Measurements from ENCODE around the gene SEZ6. TPM values are rescaled to one million over a fixed set of nuclear protein-coding genes. Genes with fewer than 3 reads are reported as not detected.

SEZ6 gene
- total RNA-seq, 1 donor from 2014 or later = not detected

DNA sequence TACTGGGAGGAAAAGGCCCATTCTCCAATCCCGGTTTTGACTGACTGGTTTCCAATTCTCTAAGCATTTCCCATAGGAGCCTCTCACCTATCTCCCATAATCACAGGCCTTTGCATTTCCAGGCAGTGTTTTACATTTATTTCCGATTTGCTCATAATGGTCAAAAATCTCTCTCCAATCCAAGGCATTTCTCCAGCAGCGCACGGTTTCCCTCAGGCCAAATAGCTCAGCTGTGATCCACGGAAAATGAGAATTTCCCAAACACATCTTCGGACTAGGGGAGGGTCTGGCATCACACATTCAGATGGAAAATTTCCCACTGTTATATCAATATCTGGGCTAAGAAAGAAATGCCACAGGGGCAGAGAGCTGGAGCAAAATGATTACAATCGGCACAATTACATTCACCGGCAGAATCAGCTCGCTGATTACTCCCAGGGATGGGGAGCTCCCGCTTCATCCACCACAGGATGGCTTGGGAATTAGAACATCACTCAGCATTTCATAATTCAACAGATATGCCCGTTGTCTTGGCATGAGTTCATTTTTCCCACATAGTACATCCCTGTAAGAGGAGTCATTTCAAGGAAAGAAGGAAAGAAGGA, 43.8 kb upstream of the SEZ6 start:
- DNase-seq (ENCODE audit: extremely low spot score in 2 of 2) = no peak
- Histone ChIP-seq H3K27me3 (no peaks in the 10 kb centered on the region), H3K4me1 (no peaks in the 10 kb centered on the region), H3K9me3 (no peaks in the 10 kb centered on the region), H3K27ac (no peak overlapping the region), H3K36me3 (no peaks in the 10 kb centered on the region), H3K4me3 (no peak overlapping the region)
- intact Hi-C loops (cut with DNase I) = no loop called here
- no peak for TF ChIP-seq POLR2AphosphoS5 (IDR thresholded peaks at IDR 0.05; ENCODE audit: insufficient read depth in 1 of 2, low read depth in 1 of 2)
- TF ChIP-seq, protein P1, sequence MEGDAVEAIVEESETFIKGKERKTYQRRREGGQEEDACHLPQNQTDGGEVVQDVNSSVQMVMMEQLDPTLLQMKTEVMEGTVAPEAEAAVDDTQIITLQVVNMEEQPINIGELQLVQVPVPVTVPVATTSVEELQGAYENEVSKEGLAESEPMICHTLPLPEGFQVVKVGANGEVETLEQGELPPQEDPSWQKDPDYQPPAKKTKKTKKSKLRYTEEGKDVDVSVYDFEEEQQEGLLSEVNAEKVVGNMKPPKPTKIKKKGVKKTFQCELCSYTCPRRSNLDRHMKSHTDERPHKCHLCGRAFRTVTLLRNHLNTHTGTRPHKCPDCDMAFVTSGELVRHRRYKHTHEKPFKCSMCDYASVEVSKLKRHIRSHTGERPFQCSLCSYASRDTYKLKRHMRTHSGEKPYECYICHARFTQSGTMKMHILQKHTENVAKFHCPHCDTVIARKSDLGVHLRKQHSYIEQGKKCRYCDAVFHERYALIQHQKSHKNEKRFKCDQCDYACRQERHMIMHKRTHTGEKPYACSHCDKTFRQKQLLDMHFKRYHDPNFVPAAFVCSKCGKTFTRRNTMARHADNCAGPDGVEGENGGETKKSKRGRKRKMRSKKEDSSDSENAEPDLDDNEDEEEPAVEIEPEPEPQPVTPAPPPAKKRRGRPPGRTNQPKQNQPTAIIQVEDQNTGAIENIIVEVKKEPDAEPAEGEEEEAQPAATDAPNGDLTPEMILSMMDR (IDR thresholded peaks at IDR 0.05) = no peak

DNA sequence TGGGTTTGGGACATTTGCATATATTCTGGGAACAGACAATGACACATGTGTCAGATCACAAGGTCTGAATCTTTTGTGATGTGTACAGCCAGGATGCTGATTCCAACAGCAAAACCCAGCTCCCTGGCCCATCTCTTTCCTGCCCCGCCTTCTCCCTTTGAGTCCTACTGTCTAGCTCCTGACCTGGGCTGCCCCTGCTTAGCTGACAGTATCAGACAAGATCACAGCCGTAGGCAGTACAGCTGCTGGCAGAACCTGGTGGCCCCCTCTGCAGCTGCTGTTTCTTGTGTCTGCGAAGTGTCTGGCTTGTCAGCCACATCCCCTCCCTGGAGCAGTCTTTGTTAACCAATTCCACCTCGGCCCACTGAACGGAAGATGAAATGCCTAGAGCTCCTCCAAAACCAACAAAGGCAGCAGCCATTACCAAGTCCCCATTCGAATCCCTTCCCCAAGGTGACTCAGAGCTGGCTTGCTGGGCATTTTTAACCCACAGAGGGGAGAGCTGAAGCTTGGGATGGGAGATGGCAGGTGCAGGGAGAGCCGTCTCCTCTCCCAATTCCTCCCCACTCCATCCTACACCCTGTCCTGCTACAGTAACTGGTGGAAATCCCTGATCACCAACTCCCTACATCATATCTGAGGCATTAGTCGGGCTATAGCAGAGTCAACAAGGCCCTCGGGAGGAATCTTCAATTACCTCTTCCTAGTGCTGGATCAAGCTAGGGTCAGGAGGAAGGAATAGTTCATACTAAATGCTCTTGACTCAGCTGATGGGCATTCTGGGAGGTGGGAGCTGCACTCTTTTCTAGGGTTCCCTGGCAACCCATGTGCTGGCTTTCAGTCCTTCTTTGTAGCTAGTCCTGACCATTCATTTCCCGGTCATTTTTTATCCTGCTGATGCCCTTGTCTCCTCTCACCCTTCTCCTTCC, 42.9 kb upstream of the SEZ6 start:
- intact Hi-C loops (cut with DNase I) = no loop called here
- H3K36me3 ChIP-seq = no peaks in the 10 kb centered on the region
- H3K4me1 ChIP-seq = no peaks in the 10 kb centered on the region
- H3K4me3 ChIP-seq = no peak overlapping the region
- DNase-seq (ENCODE audit: extremely low spot score in 2 of 2) = no peak
- H3K27ac ChIP-seq = no peak overlapping the region
- no peaks in the 10 kb centered on the region for H3K9me3 ChIP-seq
- H3K27me3 ChIP-seq = no peaks in the 10 kb centered on the region
- no peak for TF ChIP-seq POLR2A (IDR thresholded peaks at IDR 0.05)
- TF ChIP-seq, protein P1 (IDR thresholded peaks at IDR 0.05) = no peak
- TF ChIP-seq POLR2AphosphoS5 (IDR thresholded peaks at IDR 0.05; ENCODE audit: insufficient read depth in 1 of 2, low read depth in 1 of 2) = no peak

DNA sequence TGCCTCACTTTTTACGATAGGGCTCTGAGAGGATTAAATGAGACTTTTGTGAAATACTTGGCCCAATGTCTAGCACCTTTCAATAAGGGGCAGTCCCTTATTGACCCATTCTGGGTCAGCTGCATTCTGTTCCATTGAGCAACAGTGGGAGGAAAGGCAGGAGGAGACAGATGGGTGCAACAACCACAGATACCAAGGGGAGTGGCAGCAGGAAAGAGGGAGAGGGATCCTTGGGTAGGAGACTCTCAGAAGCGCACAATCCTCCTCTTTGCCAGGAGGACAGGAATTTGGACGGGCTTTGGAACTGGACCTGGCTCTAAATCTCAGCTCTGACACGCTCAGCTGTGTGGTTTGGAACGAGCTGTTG, 40.6 kb upstream of the SEZ6 start:
- H3K4me3 ChIP-seq = no peak overlapping the region
- H3K27me3 ChIP-seq = no peaks in the 10 kb centered on the region
- intact Hi-C loops (cut with DNase I) = no loop called here
- DNase-seq (ENCODE audit: extremely low spot score in 2 of 2) = no peak
- no peaks in the 10 kb centered on the region for H3K36me3 ChIP-seq
- no peak for TF ChIP-seq POLR2A (IDR thresholded peaks at IDR 0.05)
- TF ChIP-seq, protein P1 (IDR thresholded peaks at IDR 0.05) = no peak
- TF ChIP-seq POLR2AphosphoS5 (IDR thresholded peaks at IDR 0.05; ENCODE audit: insufficient read depth in 1 of 2, low read depth in 1 of 2) = no peak
- no peaks in the 10 kb centered on the region for H3K4me1 ChIP-seq
- H3K27ac ChIP-seq = no peak overlapping the region
- no peaks in the 10 kb centered on the region for H3K9me3 ChIP-seq

DNA sequence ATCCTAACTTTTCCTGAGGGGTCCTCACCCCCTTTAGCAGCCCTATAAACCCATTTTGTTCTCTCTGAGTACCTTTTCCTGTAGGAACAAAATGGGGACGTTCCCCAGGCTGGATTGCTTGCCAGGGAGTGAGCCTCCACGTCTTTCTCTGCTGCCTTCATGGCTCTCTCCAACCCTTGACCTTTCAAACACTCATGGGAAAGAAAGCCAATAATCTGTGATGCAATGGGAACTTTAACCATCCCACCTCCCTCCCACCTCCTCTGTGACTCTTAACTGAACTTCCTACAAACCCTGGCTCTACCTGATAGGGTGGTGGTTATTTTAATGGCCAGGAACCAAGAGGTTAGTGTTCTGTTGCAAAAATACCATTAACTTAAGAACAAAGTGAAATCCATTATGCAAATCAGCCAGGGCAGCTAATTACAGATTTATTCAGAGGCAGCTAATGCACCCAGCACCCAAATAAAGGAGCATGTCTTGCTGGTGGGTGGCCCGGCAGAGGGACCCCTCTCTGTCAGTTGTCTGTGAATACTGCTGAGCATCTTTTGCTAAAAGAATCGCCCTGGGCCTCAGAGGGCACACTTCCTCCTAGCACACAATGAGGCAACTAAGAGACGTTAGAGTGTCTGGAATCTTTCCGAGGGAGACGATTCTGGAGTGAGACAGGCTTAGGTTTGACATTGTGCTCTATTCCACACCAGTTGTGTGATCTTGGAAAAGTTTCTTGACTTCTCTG, 40.1 kb upstream of the SEZ6 start:
- no peaks in the 10 kb centered on the region for H3K36me3 ChIP-seq
- H3K27me3 ChIP-seq = no peaks in the 10 kb centered on the region
- no peak for DNase-seq (ENCODE audit: extremely low spot score in 2 of 2)
- intact Hi-C loops (cut with DNase I) = no loop called here
- no peaks in the 10 kb centered on the region for H3K9me3 ChIP-seq
- no peak overlapping the region for H3K4me3 ChIP-seq
- no peaks in the 10 kb centered on the region for H3K4me1 ChIP-seq
- TF ChIP-seq, protein P1 (IDR thresholded peaks at IDR 0.05) = no peak
- TF ChIP-seq POLR2A (IDR thresholded peaks at IDR 0.05) = no peak
- TF ChIP-seq POLR2AphosphoS5 (IDR thresholded peaks at IDR 0.05; ENCODE audit: insufficient read depth in 1 of 2, low read depth in 1 of 2) = no peak
- H3K27ac ChIP-seq = no peak overlapping the region

Measured in vagina (tissue), 2 donors.